ENCODE measurements around the gene P4HA1.

P4HA1 gene

GRCh38 chr10:72979709-72980108, 117.0 kb downstream of the P4HA1 start:
- no peak for DNase-seq (ENCODE audit: low spot score)

DNA sequence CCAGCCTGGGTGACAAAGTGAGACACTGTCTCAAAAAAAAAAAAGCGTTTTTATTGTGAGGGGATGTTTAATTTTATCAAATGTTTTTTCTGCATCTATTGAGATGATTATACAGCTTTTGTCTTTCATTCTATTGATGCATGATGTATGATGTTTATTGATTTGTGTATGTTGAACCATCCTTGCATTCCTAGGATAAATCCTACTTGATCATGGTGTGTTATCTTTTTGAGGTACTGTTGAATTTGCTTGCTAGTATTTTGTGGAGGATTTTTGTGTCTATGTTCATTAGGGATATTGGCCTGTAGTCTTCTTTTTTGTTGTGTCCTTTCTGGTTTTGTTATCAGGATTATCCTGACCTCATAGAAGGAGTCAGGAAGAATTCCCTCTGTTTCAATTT, 119.8 kb downstream of the P4HA1 start:
- DNase-seq (ENCODE audit: low spot score), result no peak
